ENCODE data around the gene PAQR8.

PAQR8 gene

GRCh38 chr6:52328303-52328662 is 33.7 kb upstream of the PAQR8 start:
- Histone ChIP-seq H3K9ac (no peak overlapping the region), H3K27ac (no peak overlapping the region), H3K27me3 (ENCODE audit: control insufficient read depth, insufficient read depth, low read length) (no peaks in the 10 kb centered on the region), H3K4me1 (peaks cover 10% of the 10 kb centered on the region), H3K4me3 (ENCODE audit: low read depth, low read length) (no peak overlapping the region), H2AFZ (no peak overlapping the region), H3K9me3 (ENCODE audit: control insufficient read depth, low read length) (no peaks in the 10 kb centered on the region), H3K79me2 (no peaks in the 10 kb centered on the region), H3K36me3 (ENCODE audit: control insufficient read depth, insufficient read depth, low read length) (no peaks in the 10 kb centered on the region), H3K4me2 (ENCODE audit: low read length) (no peak overlapping the region)
- no peak for TF ChIP-seq CTCF (IDR thresholded peaks at IDR 0.05)

- Histone ChIP-seq H3K27me3 (ENCODE audit: control insufficient read depth, insufficient read depth, low read length) (no peaks in the 10 kb centered on the region), H3K36me3 (ENCODE audit: control insufficient read depth, insufficient read depth, low read length) (no peaks in the 10 kb centered on the region), H3K4me3 (ENCODE audit: low read depth, low read length) (no peak overlapping the region), H3K4me1 (peaks cover 10% of the 10 kb centered on the region), H3K4me2 (ENCODE audit: low read length) (no peak overlapping the region), H3K79me2 (no peaks in the 10 kb centered on the region), H2AFZ (no peak overlapping the region), H3K27ac (no peak overlapping the region), H3K9me3 (ENCODE audit: control insufficient read depth, low read length) (no peaks in the 10 kb centered on the region), H3K9ac (no peak overlapping the region)
- TF ChIP-seq CTCF (IDR thresholded peaks at IDR 0.05) = no peak
Observed at GRCh38 chr6:52328729-52329128, 33.2 kb upstream of the PAQR8 start.

GRCh38 chr6:52330470-52330869 is 31.5 kb upstream of the PAQR8 start:
- H2AFZ ChIP-seq = no peak overlapping the region
- no peak overlapping the region for H3K4me2 ChIP-seq (ENCODE audit: low read length)
- no peak for TF ChIP-seq CTCF (IDR thresholded peaks at IDR 0.05)
- no peak overlapping the region for H3K4me3 ChIP-seq (ENCODE audit: low read depth, low read length)
- no peaks in the 10 kb centered on the region for H3K9me3 ChIP-seq (ENCODE audit: control insufficient read depth, low read length)
- H3K27me3 ChIP-seq (ENCODE audit: control insufficient read depth, insufficient read depth, low read length) = no peaks in the 10 kb centered on the region
- no peak overlapping the region for H3K27ac ChIP-seq
- peaks cover 10% of the 10 kb centered on the region for H3K4me1 ChIP-seq
- no peak overlapping the region for H3K9ac ChIP-seq
- no peaks in the 10 kb centered on the region for H3K79me2 ChIP-seq
- H3K36me3 ChIP-seq (ENCODE audit: control insufficient read depth, insufficient read depth, low read length) = no peaks in the 10 kb centered on the region

- no peaks in the 10 kb centered on the region for H3K79me2 ChIP-seq
- H2AFZ ChIP-seq = peak overlapping the region; percentile 43
- H3K36me3 ChIP-seq (ENCODE audit: control insufficient read depth, insufficient read depth, low read length) = no peaks in the 10 kb centered on the region
- no peaks in the 10 kb centered on the region for H3K9me3 ChIP-seq (ENCODE audit: control insufficient read depth, low read length)
- H3K27ac ChIP-seq = peak overlapping the region; percentile 1
- H3K4me2 ChIP-seq (ENCODE audit: low read length) = peak overlapping the region; percentile 15
- no peaks in the 10 kb centered on the region for H3K27me3 ChIP-seq (ENCODE audit: control insufficient read depth, insufficient read depth, low read length)
- no peak for TF ChIP-seq CTCF (IDR thresholded peaks at IDR 0.05)
- H3K9ac ChIP-seq = no peak overlapping the region
- no peak overlapping the region for H3K4me3 ChIP-seq (ENCODE audit: low read depth, low read length)
- H3K4me1 ChIP-seq = peaks cover 10% of the 10 kb centered on the region
Observed at GRCh38 chr6:52331793-52332457, 30.0 kb upstream of the PAQR8 start.

GRCh38 chr6:52333840-52334200 is 28.1 kb upstream of the PAQR8 start:
- Histone ChIP-seq H3K4me2 (ENCODE audit: low read length) (no peak overlapping the region), H2AFZ (peak overlapping the region; percentile 49), H3K36me3 (ENCODE audit: control insufficient read depth, insufficient read depth, low read length) (no peaks in the 10 kb centered on the region), H3K4me1 (peaks cover 10% of the 10 kb centered on the region), H3K9me3 (ENCODE audit: control insufficient read depth, low read length) (no peaks in the 10 kb centered on the region), H3K27me3 (ENCODE audit: control insufficient read depth, insufficient read depth, low read length) (no peaks in the 10 kb centered on the region), H3K27ac (no peak overlapping the region), H3K79me2 (no peaks in the 10 kb centered on the region), H3K4me3 (ENCODE audit: low read depth, low read length) (no peak overlapping the region), H3K9ac (no peak overlapping the region)
- no peak for TF ChIP-seq CTCF (IDR thresholded peaks at IDR 0.05)

Measured in parathyroid adenoma (tissue), 2 donors.